Activated naive CD4-positive, alpha-beta T cell treated with anti-CD3 and anti-CD28 coated beads, Interleukin-2, amount 50 U/mL, for 16 hours (primary cell): Measurements from ENCODE around the gene MGST2.
A peak's percentile ranks its signal among the peaks of the same experiment; 100 is the strongest.

Experiments
- DNase-seq: peaks from one replicate; pipeline ENCODE4 v3.0.0-alpha.2; 2020

The MGST2 gene

GRCh38 chr4:139645458-139645857 lies 20.2 kb upstream of the MGST2 start:
- no peak for DNase-seq

- DNase-seq, result no peak
Observed at GRCh38 chr4:139647184-139647583, 18.4 kb upstream of the MGST2 start.

GRCh38 chr4:139647952-139648351 lies 17.7 kb upstream of the MGST2 start:
- DNase-seq, result no peak

GRCh38 chr4:139651282-139652194 lies 14.1 kb upstream of the MGST2 start:
- peak; percentile 62 for DNase-seq

GRCh38 chr4:139654516-139654915 lies 11.1 kb upstream of the MGST2 start:
- DNase-seq, result no peak

DNA sequence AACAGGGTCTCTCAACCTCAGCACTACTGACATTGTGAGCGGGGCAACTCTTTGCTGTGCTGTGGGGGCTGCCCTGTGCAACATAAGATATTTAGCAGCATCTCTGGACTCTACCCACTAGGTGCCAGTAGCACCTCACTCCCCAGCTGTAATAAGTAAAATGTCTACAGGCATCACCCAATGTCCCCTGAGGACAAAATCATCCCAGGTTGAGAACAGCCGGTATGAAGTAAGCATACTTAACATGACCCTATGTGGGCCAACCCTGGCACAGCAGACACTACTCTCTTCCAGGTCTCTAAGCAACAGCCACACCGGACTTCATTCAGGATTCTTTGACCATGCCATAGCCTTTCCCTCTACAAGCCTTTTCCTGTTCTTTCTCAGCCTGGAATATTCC lies 10.5 kb upstream of the MGST2 start:
- no peak for DNase-seq

- DNase-seq, result peak; percentile 34
Observed at GRCh38 chr4:139656614-139657486, 8.8 kb upstream of the MGST2 start.

- no peak for DNase-seq
Observed at GRCh38 chr4:139658185-139658584, 7.4 kb upstream of the MGST2 start.

DNA sequence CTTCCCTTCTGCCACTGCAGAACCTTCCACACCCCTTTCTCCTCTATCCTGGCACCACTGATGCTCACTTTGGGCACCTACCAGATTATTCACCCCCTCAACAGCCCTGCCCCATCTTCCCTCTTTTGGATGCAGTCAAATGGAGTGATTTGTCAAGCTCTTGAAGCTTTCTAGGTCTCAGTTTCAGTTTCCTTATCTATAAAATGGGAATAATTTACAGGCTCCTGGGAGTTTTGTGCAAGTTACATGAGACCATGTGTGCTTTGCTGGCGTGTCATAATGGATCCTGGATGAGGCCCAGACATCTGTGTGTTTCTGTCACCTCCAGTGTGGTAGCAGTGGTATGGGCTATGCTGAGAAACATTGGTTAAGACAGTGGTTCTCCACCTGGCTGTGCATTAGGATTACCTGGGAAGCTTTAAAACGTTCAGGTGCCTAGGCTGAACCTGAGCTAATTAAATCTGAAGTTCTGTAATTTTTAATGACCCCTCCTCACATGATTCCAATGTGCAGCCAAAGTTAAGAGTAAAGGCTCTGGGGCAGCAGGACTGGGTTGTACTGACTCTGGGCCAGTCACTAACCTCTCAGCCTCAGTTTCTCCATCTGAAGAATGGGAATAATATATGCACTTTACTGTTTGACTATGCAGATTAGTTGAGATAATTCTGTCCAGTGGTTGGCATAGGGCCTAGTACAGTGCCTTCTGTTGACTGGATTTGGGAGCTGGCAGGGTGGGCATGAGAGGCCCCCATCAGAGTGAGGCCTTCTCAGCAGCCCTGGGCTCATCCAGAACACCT lies 6.8 kb upstream of the MGST2 start:
- no peak for DNase-seq

DNA sequence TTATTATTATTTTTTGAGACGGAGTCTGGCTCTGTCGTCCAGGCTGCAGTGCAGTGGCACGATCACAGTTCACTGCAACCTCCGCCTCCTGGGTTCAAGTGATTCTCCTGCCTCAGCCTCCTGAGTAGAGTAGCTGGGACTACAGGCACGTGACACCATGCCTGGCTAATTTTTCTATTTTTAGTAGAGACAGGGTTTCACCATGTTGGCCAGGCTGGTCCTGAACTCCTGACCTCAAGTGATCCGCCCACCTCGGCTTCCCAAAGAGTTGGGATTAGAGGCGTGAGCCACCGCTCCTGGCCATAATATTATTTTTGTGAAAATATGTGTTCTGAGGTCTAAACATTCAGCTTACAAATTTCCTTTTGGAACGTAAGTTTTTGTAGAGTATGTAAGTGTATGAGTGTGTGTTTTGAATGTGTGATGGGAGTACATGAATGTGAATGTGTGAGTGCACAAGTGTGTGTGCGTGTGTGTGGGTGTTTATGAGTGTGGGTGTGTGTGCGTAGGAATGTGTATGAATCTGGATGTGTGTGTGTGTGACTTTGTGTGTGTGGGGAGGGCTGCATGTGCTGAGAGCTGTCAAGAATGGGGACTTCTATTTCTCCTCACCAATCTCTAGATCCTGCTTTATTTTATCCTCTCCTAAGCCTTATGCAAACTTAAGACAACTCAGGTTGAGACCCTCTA lies 5.7 kb upstream of the MGST2 start:
- DNase-seq, result no peak

DNA sequence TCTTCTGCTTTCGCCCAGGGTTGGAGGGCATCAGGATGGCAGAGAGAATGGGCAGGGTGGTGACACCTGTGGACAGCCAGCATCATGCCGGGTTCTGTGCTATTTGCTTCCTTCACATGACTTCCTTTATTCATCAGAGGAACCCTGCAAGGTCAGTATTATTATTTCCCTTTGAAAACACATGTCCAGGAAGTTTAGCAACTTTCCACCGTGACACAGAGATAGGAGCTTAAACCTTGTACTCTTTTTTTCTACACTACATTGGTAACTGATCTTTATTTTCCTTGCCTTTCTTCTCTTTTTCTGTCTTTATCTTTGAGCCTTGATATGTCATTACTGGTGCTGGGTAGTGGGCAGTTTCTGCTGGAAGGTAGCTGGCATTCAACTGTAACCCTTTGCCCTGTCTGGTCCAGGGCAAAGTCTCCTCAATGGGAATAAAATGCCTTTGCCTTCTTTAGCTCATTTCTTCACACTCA lies 5.0 kb upstream of the MGST2 start:
- DNase-seq, result no peak

GRCh38 chr4:139663561-139664138 lies 2.0 kb upstream of the MGST2 start:
- DNase-seq, result no peak

DNA sequence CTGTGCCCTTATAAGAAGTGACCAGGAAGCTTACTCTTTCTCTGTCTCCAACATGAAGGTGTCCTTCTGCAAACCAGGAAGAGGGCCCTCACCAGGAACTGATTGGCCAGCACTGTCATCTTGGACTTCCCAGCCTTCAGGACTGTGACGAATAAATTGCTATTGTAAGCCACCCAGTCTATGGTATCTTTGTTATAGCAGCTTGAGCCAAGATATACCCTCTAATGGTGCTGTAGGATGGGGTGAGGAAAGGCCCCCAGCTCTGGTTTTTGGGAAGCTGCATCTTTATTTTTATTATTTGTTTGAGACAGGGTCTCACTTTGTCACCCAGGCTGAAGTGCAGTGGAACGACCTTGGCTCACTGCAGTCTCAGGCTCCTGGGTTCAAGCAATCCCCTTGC lies 1.2 kb upstream of the MGST2 start:
- DNase-seq, result no peak

DNA sequence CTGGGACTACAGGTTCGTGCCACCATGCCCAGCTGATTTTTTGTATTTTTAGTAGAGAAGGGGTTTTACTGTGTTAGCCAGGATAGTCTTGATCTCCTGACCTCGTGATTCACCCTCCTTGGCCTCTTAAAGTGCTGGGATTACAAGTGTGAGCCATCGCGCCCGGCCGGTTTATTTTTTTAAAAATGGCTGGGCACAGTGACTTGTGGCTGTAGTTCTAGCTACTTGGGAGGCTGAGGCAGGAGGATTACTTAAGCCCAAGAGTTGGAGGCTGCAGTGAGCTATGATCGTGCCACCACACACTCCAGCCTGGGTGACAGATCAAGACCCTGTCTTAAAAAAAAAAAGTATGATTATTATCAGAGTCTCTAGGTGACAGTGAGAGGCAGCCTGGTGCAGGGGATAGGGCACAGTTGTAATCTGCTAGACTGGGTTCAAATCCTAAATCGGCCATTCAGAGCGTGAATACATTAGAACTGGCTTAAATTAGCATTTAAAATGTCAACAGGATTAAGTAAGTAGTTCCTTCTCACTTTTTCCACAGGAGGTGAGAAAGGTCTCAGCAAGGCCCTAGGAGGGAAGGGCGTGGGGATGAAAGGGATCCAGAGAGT lies 435 bp upstream of the MGST2 start:
- DNase-seq, result no peak

GRCh38 chr4:139666735-139667281 lies 1.2 kb downstream of the MGST2 start:
- DNase-seq, result no peak

- no peak for DNase-seq
Observed at GRCh38 chr4:139668036-139668435, 2.4 kb downstream of the MGST2 start.

- DNase-seq, result no peak
Observed at GRCh38 chr4:139668658-139669201, 3.1 kb downstream of the MGST2 start.

DNA sequence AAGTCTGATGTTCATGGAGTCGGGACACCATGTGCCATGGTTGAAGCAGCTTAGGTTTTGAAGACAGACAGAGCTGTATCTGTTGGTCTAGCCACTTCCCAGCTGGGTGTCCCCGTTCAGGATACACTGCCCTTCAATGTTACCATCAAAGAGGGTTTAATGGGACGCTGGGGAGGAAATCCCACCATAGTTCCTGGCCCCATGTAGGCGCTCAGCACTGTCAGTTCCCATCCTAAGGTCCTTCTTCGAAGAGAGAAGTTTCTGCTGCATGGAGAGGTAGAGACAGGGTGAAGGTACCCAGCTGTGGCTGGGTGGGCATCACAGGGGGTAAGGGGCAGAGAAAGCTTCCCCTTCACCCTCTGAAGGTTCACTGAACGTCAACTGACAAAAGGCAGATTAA lies 3.7 kb downstream of the MGST2 start:
- DNase-seq, result no peak

DNA sequence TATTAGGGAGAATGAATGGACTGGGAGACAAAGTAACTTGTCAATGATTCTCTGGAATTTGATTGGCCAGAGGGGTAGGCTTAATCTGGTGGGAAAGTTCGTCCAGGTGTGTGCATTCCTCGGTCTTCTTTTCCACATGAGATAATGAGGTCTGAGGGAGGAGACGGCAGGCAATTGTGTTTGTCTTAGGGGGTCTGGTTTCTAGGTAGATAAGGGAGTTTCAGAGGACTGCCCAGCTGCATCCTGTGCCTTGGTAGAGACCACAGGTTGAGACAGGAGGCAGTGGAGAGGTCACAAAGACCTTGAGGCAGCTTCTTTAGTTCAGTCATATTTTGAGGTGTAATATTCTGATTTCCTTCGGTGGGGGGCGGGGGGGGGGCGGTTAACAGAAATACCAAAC lies 4.3 kb downstream of the MGST2 start:
- no peak for DNase-seq

GRCh38 chr4:139670775-139671174 lies 5.2 kb downstream of the MGST2 start:
- no peak for DNase-seq

DNA sequence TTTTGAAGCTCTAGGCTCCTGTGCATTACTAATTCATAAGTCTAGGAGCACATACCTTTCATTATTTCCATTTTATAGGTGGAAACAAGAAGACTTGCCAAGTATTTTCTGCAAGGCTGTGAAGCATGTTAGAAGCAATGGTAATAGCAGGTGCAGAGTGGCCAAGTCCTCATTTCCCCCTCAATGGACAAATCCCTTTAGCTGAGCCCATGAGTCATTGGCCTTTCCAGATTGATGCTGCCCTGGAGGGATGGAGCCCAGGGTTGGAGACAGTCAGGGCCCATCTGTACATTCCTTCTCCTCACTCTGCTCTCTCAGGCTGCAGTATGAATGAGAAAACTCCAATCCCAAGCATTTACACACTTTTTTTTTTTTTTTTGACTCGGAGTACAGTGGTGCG lies 6.6 kb downstream of the MGST2 start:
- no peak for DNase-seq
